ENCODE data around the gene HMGCS2. TPM values are rescaled to one million over a fixed set of nuclear protein-coding genes. Genes with fewer than 3 reads are reported as not detected.

Gene HMGCS2
- total RNA-seq, 6 donors from 2014 or later, result 0.31 to 5.9 (median 1.2) TPM; not detected in 1

DNA sequence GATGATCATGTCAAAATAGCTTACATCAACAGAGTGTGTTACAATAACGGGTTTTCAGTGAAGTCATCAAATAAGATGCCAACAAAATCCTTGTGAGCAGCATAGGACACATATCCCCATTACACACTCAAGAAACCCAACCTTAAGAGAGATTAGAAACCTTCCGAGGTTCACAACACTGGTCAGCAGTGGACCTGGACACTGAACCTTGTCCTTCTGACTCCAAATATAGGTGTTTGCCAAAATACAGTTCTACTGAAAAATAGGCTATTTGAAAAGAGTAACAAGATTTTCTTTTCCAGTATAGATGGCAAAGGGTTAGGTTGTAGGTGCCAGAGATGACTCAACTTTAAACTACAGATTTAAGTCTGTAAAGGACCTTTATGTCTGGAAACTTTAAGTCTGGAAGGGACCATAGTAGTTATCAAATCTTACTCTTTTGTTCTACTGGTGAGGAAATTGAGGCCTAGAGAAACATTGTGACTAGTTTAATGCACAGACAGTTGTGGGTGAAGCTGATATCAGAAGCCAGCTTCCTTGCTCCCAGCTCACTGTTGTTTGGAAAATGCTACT, 43.4 kb upstream of the HMGCS2 start:
- no peak overlapping the region for H3K27ac ChIP-seq
- no peaks in the 10 kb centered on the region for H3K27me3 ChIP-seq
- no peak for ATAC-seq (ENCODE audit: low FRiP score in 2 of 2)
- no peak for TF ChIP-seq CTCF (IDR thresholded peaks at IDR 0.05)
- TF ChIP-seq POLR2AphosphoS5 (IDR thresholded peaks at IDR 0.05), result no peak
- no peak for TF ChIP-seq POLR2A (IDR thresholded peaks at IDR 0.05)
- no peak for TF ChIP-seq EP300 (IDR thresholded peaks at IDR 0.05)
- no peaks in the 10 kb centered on the region for H3K9me3 ChIP-seq
- DNase-seq, result no peak
- WGBS, 2 donors, result 82% methylated on average over 2 of the region's 2 CpGs
- no peak overlapping the region for H3K4me3 ChIP-seq
- no peaks in the 10 kb centered on the region for H3K4me1 ChIP-seq
- H3K36me3 ChIP-seq, result no peaks in the 10 kb centered on the region

- Histone ChIP-seq H3K27me3 (no peaks in the 10 kb centered on the region), H3K9me3 (no peaks in the 10 kb centered on the region), H3K4me3 (no peak within 1 kb of the TSS), H3K36me3 (no peaks in the 10 kb centered on the region), H3K27ac (no peak within 1 kb of the TSS), H3K4me1 (no peaks in the 10 kb centered on the region)
- ATAC-seq (ENCODE audit: low FRiP score in 2 of 2) (no peak), DNase-seq (no peak)
- 68 to 74% methylated on average over 7 of the region's 7 CpGs for WGBS, 2 donors
- TF ChIP-seq POLR2AphosphoS5 (IDR thresholded peaks at IDR 0.05) (no peak), EP300 (IDR thresholded peaks at IDR 0.05) (no peak), CTCF (IDR thresholded peaks at IDR 0.05) (no peak)
Observed at GRCh38 chr1:119811387-119811786, 42.7 kb upstream of the HMGCS2 start, which contains the start of gene REG4. TSS of gene REG4 (minus strand) at chr1:119811460. CDS start at chr1:119808769, 2,691 bp downstream.

- no peaks in the 10 kb centered on the region for H3K9me3 ChIP-seq
- no peaks in the 10 kb centered on the region for H3K36me3 ChIP-seq
- H3K4me3 ChIP-seq, result no peak overlapping the region
- DNase-seq, result peak in 1 of 2 donors; percentile 68
- no peaks in the 10 kb centered on the region for H3K4me1 ChIP-seq
- H3K27me3 ChIP-seq, result no peaks in the 10 kb centered on the region
- TF ChIP-seq POLR2AphosphoS5 (IDR thresholded peaks at IDR 0.05) (no peak), CTCF (IDR thresholded peaks at IDR 0.05) (peak; percentile 38 to 74 (median 62))
- H3K27ac ChIP-seq, result no peak overlapping the region
- ATAC-seq (ENCODE audit: low FRiP score in 2 of 2), result peak; percentile 78 to 87
- 3 to 6% methylated on average over 6 of the region's 6 CpGs for WGBS, 2 donors
Observed at GRCh38 chr1:119808972-119809550, 40.4 kb upstream of the HMGCS2 start.

DNA sequence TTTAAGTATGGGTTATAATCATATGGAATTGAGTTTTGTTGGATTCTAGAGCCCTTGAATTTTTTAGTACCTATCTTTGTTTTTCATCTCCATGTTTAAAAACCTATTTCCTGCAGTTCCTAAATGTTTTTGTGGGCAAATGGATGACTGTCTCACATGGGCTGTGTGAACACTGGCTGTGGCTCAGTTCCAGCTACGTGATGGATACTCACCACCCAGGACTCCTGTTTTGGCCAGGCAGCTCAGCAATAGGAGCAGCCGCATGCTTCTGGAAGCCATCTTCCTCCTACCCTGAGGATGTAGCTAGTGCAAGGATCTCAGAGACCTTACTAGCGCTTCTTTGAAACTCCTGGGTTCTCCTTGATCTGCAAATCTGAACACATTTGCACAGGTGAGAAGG, 39.8 kb upstream of the HMGCS2 start:
- no peaks in the 10 kb centered on the region for H3K9me3 ChIP-seq
- H3K4me3 ChIP-seq, result no peak overlapping the region
- no peak overlapping the region for H3K27ac ChIP-seq
- no peaks in the 10 kb centered on the region for H3K27me3 ChIP-seq
- TF ChIP-seq CTCF (IDR thresholded peaks at IDR 0.05), result no peak
- no peak for TF ChIP-seq POLR2AphosphoS5 (IDR thresholded peaks at IDR 0.05)
- TF ChIP-seq POLR2A (IDR thresholded peaks at IDR 0.05), result no peak
- TF ChIP-seq EP300 (IDR thresholded peaks at IDR 0.05), result no peak
- no peaks in the 10 kb centered on the region for H3K4me1 ChIP-seq
- ATAC-seq (ENCODE audit: low FRiP score in 2 of 2) (no peak), DNase-seq (no peak)
- no peaks in the 10 kb centered on the region for H3K36me3 ChIP-seq
- 48 to 59% methylated on average over 3 of the region's 3 CpGs for WGBS, 2 donors

DNA sequence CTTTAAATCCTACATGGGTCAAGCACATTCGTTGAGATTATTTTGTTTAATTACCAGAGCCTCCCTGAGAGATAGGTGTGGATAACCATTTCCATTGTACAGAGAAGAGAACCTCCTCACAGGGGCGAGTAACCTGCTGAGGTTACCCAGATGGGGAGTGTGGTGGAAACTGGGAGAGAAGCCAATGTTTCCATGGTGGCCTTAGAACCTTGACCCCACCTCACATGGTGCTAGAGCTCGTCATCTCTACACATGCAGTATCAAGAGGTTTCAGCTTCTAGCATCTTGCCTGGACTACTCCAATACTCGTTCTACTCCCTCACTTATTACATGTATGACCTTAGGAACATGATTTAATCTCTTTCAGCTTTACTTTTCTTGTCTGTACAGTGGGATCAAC, 37.8 kb upstream of the HMGCS2 start:
- Histone ChIP-seq H3K4me1 (no peaks in the 10 kb centered on the region), H3K36me3 (no peaks in the 10 kb centered on the region), H3K27ac (no peak overlapping the region), H3K27me3 (no peaks in the 10 kb centered on the region), H3K9me3 (no peaks in the 10 kb centered on the region), H3K4me3 (no peak overlapping the region)
- ATAC-seq (ENCODE audit: low FRiP score in 2 of 2) (no peak), DNase-seq (no peak)
- 69 to 70% methylated on average over 4 of the region's 4 CpGs for WGBS, 2 donors
- no peak for TF ChIP-seq POLR2A (IDR thresholded peaks at IDR 0.05)
- TF ChIP-seq CTCF (IDR thresholded peaks at IDR 0.05), result no peak
- TF ChIP-seq EP300 (IDR thresholded peaks at IDR 0.05), result no peak
- TF ChIP-seq POLR2AphosphoS5 (IDR thresholded peaks at IDR 0.05), result no peak

Data from upper lobe of left lung (tissue), 6 donors.